ENCODE measurements around the gene RBM19. TPM values are rescaled to one million over a fixed set of nuclear protein-coding genes. Genes with fewer than 3 reads are reported as not detected.

RBM19 gene
- total RNA-seq, 1 donor from 2014 or later, result 33.6 TPM

- intact Hi-C loops (cut with DNase I), result no loop called here
- H3K4me3 ChIP-seq, result no peak overlapping the region
- peaks cover 98% of the 10 kb centered on the region for H3K36me3 ChIP-seq
- H3K27me3 ChIP-seq (ENCODE audit: low read depth), result no peaks in the 10 kb centered on the region
- no peaks in the 10 kb centered on the region for H3K4me1 ChIP-seq
- no peak overlapping the region for H3K27ac ChIP-seq
- DNase-seq, result no peak
- TF ChIP-seq, protein P1, sequence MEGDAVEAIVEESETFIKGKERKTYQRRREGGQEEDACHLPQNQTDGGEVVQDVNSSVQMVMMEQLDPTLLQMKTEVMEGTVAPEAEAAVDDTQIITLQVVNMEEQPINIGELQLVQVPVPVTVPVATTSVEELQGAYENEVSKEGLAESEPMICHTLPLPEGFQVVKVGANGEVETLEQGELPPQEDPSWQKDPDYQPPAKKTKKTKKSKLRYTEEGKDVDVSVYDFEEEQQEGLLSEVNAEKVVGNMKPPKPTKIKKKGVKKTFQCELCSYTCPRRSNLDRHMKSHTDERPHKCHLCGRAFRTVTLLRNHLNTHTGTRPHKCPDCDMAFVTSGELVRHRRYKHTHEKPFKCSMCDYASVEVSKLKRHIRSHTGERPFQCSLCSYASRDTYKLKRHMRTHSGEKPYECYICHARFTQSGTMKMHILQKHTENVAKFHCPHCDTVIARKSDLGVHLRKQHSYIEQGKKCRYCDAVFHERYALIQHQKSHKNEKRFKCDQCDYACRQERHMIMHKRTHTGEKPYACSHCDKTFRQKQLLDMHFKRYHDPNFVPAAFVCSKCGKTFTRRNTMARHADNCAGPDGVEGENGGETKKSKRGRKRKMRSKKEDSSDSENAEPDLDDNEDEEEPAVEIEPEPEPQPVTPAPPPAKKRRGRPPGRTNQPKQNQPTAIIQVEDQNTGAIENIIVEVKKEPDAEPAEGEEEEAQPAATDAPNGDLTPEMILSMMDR (IDR thresholded peaks at IDR 0.05), result no peak
- ATAC-seq, result no peak
- H3K9me3 ChIP-seq, result no peaks in the 10 kb centered on the region
These were observed 16.5 kb downstream of the RBM19 start for GRCh38 chr12:113949321-113950305.

- TF ChIP-seq, protein P1 (IDR thresholded peaks at IDR 0.05), result no peak
- Histone ChIP-seq H3K4me1 (no peaks in the 10 kb centered on the region), H3K9me3 (no peaks in the 10 kb centered on the region), H3K27me3 (ENCODE audit: low read depth) (no peaks in the 10 kb centered on the region), H3K36me3 (peaks cover 98% of the 10 kb centered on the region), H3K4me3 (no peak overlapping the region), H3K27ac (no peak overlapping the region)
- ATAC-seq, result no peak
- intact Hi-C loops (cut with DNase I), result no loop called here
- no peak for DNase-seq
These were observed 17.8 kb downstream of the RBM19 start for GRCh38 chr12:113948151-113948914.

GRCh38 chr12:113946175-113946574 lies 19.9 kb downstream of the RBM19 start:
- no peak for ATAC-seq
- no peak for DNase-seq
- intact Hi-C loops (cut with DNase I), result no loop called here
- Histone ChIP-seq H3K27me3 (ENCODE audit: low read depth) (no peaks in the 10 kb centered on the region), H3K36me3 (peaks cover 98% of the 10 kb centered on the region), H3K4me3 (no peak overlapping the region), H3K9me3 (no peaks in the 10 kb centered on the region), H3K4me1 (no peaks in the 10 kb centered on the region), H3K27ac (no peak overlapping the region)
- TF ChIP-seq, protein P1 (IDR thresholded peaks at IDR 0.05), result no peak

- ATAC-seq (no peak), DNase-seq (no peak)
- Histone ChIP-seq H3K27ac (no peak overlapping the region), H3K27me3 (ENCODE audit: low read depth) (no peaks in the 10 kb centered on the region), H3K36me3 (peaks cover 99% of the 10 kb centered on the region), H3K4me3 (no peak overlapping the region), H3K9me3 (no peaks in the 10 kb centered on the region), H3K4me1 (no peaks in the 10 kb centered on the region)
- TF ChIP-seq, protein P1 (IDR thresholded peaks at IDR 0.05), result no peak
- intact Hi-C loops (cut with DNase I), result no loop called here
These were observed 20.7 kb downstream of the RBM19 start for GRCh38 chr12:113945174-113946173.

- TF ChIP-seq, protein P1 (IDR thresholded peaks at IDR 0.05), result no peak
- Histone ChIP-seq H3K27me3 (ENCODE audit: low read depth) (no peaks in the 10 kb centered on the region), H3K27ac (no peak overlapping the region), H3K4me3 (no peak overlapping the region), H3K36me3 (peaks cover 99% of the 10 kb centered on the region), H3K4me1 (no peaks in the 10 kb centered on the region), H3K9me3 (no peaks in the 10 kb centered on the region)
- intact Hi-C loops (cut with DNase I), result no loop called here
- DNase-seq (no peak), ATAC-seq (no peak)
These were observed 23.9 kb downstream of the RBM19 start for GRCh38 chr12:113942209-113942608.
